ENCODE results near the gene PAX2. TPM values are rescaled to one million over a fixed set of nuclear protein-coding genes. Genes with fewer than 3 reads are reported as not detected.

The PAX2 gene
- total RNA-seq, 1 experiment from 2014 or later: 0.45 TPM

DNA sequence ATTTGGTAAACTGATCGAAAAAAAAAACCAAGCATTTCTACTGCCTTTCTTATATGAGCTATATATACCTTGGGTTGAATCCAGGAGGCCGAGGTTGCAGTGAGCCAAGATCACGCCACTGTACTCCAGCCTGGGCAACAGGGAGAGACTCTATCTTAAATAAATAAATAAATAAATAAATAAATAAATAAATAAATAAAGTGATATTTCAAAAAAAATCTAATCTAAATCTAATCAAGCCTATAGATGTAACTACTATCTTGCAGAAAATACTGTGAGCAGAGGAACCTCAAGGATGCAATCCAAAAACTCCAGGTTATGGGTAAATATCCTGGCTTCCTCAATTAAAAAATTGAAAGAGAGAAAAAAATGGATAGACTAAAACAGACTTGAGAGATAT, 96.1 kb downstream of the PAX2 start:
- Histone ChIP-seq H3K27me3 (replicated peaks; ENCODE audit: control insufficient read depth, insufficient read depth, low read length) (no peaks in the 10 kb centered on the region), H3K4me1 (no peaks in the 10 kb centered on the region), H3K4me3 (ENCODE audit: low read depth, low read length) (no peak overlapping the region), H3K36me3 (ENCODE audit: control insufficient read depth, insufficient read depth, low read length) (no peaks in the 10 kb centered on the region), H3K9me3 (0 out of 2 replicates have a peak, but pooled peaks cover 2% of the 10 kb centered on the region)
- H3K4me1 Mint-ChIP-seq (ENCODE audit: low read depth, unreplicated experiment): no peaks in the 10 kb centered on the region
- intact Hi-C loops (cut with micrococcal nuclease; ENCODE audit: unreplicated experiment): no loop called here
- no peaks in the 10 kb centered on the region for H3K36me3 Mint-ChIP-seq (ENCODE audit: insufficient read depth, unreplicated experiment)
- ChIA-PET CTCF (no interaction called here), POLR2A (no interaction called here)
- H3K27ac Mint-ChIP-seq (ENCODE audit: unreplicated experiment): no peak overlapping the region
- no TSS peak for BruUV-seq (replicated peaks)
- no peak overlapping the region for H3K4me3 Mint-ChIP-seq (ENCODE audit: unreplicated experiment)
- DNase-seq: no peak
- TF ChIP-seq, protein P1, sequence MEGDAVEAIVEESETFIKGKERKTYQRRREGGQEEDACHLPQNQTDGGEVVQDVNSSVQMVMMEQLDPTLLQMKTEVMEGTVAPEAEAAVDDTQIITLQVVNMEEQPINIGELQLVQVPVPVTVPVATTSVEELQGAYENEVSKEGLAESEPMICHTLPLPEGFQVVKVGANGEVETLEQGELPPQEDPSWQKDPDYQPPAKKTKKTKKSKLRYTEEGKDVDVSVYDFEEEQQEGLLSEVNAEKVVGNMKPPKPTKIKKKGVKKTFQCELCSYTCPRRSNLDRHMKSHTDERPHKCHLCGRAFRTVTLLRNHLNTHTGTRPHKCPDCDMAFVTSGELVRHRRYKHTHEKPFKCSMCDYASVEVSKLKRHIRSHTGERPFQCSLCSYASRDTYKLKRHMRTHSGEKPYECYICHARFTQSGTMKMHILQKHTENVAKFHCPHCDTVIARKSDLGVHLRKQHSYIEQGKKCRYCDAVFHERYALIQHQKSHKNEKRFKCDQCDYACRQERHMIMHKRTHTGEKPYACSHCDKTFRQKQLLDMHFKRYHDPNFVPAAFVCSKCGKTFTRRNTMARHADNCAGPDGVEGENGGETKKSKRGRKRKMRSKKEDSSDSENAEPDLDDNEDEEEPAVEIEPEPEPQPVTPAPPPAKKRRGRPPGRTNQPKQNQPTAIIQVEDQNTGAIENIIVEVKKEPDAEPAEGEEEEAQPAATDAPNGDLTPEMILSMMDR (IDR thresholded peaks at IDR 0.05; ENCODE audit: insufficient read depth in 1 of 2, low read depth in 1 of 2, low read length in 1 of 2, severe bottlenecking in 1 of 2, unreplicated experiment in 1 of 2): no peak
- H3K27me3 Mint-ChIP-seq (ENCODE audit: insufficient read depth, unreplicated experiment): peaks cover 9% of the 10 kb centered on the region
- no peaks in the 10 kb centered on the region for H3K9me3 Mint-ChIP-seq (ENCODE audit: unreplicated experiment)

GRCh38 chr10:100847440-100847839, 102.1 kb downstream of the PAX2 start:
- POLR2A ChIA-PET: no interaction called here
- TF ChIP-seq, protein P1 (IDR thresholded peaks at IDR 0.05; ENCODE audit: insufficient read depth in 1 of 2, low read depth in 1 of 2, low read length in 1 of 2, severe bottlenecking in 1 of 2, unreplicated experiment in 1 of 2): no peak
- CTCF ChIA-PET: no interaction called here

DNA sequence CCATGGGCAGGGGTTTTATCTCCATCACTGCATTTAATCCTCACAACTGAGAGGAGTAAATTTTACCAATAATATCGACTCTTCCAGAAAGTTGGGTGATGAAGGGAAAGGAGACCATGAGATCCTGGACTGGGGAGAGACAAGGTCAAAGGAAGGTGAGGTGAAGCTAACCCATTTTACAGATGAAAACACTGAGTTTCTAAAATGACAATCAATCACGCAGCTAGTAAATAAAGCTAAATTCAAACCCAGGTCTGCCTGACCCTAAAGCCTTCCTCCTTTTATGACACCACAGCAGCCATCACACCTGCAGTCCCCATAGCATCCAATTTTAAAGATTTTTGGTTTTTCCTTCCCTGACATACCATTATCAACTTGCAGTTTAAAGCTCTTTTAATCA, 103.4 kb downstream of the PAX2 start:
- Histone ChIP-seq H3K36me3 (ENCODE audit: control insufficient read depth, insufficient read depth, low read length) (no peaks in the 10 kb centered on the region), H3K9me3 (no peaks in the 10 kb centered on the region), H3K27me3 (replicated peaks; ENCODE audit: control insufficient read depth, insufficient read depth, low read length) (peaks cover 2% of the 10 kb centered on the region; the same call in 1 of the 2 replicates), H3K4me1 (no peaks in the 10 kb centered on the region), H3K4me3 (ENCODE audit: low read depth, low read length) (no peak overlapping the region)
- Mint-ChIP-seq H3K27ac (ENCODE audit: unreplicated experiment) (no peak overlapping the region), H3K4me1 (ENCODE audit: low read depth, unreplicated experiment) (no peaks in the 10 kb centered on the region), H3K9me3 (ENCODE audit: unreplicated experiment) (no peaks in the 10 kb centered on the region), H3K36me3 (ENCODE audit: insufficient read depth, unreplicated experiment) (no peaks in the 10 kb centered on the region), H3K4me3 (ENCODE audit: unreplicated experiment) (no peak overlapping the region), H3K27me3 (ENCODE audit: insufficient read depth, unreplicated experiment) (peaks cover 26% of the 10 kb centered on the region)
- intact Hi-C loops (cut with micrococcal nuclease; ENCODE audit: unreplicated experiment): no loop called here
- no TSS peak for BruUV-seq (replicated peaks)
- TF ChIP-seq, protein P1 (IDR thresholded peaks at IDR 0.05; ENCODE audit: insufficient read depth in 1 of 2, low read depth in 1 of 2, low read length in 1 of 2, severe bottlenecking in 1 of 2, unreplicated experiment in 1 of 2): no peak
- ChIA-PET CTCF (no interaction called here), POLR2A (no interaction called here)
- DNase-seq: no peak

More at GRCh38 chr10:100847440-100847839, 102.1 kb downstream of the PAX2 start:
- Mint-ChIP-seq H3K4me3 (ENCODE audit: unreplicated experiment) (no peak overlapping the region), H3K36me3 (ENCODE audit: insufficient read depth, unreplicated experiment) (no peaks in the 10 kb centered on the region), H3K4me1 (ENCODE audit: low read depth, unreplicated experiment) (no peaks in the 10 kb centered on the region), H3K9me3 (ENCODE audit: unreplicated experiment) (no peaks in the 10 kb centered on the region), H3K27ac (ENCODE audit: unreplicated experiment) (no peak overlapping the region), H3K27me3 (ENCODE audit: insufficient read depth, unreplicated experiment) (peaks cover 27% of the 10 kb centered on the region)
- intact Hi-C loops (cut with micrococcal nuclease; ENCODE audit: unreplicated experiment): no loop called here
- Histone ChIP-seq H3K4me3 (ENCODE audit: low read depth, low read length) (no peak overlapping the region), H3K36me3 (ENCODE audit: control insufficient read depth, insufficient read depth, low read length) (no peaks in the 10 kb centered on the region), H3K9me3 (no peaks in the 10 kb centered on the region), H3K27me3 (replicated peaks; ENCODE audit: control insufficient read depth, insufficient read depth, low read length) (peaks cover 2% of the 10 kb centered on the region; the same call in 1 of the 2 replicates), H3K4me1 (no peaks in the 10 kb centered on the region)
- DNase-seq: no peak
- no TSS peak for BruUV-seq (replicated peaks)

Data from Caco-2 (cell line).